Brain pericyte (primary cell): ENCODE data around the gene AMER2.
"Not testable (repeated sequence)": the region's sequence is repeated elsewhere in the genome, so short reads cannot be mapped to it uniquely, and the experiment has no call there.

Experiments
- DNase-seq: peaks from one replicate; pipeline ENCODE4 v3.0.0-alpha.2; 2012; ENCODE audit warnings: low read depth, low spot score

Gene AMER2

GRCh38 chr13:25180775-25181537, 8.9 kb upstream of the AMER2 start:
- no peak for DNase-seq

- DNase-seq = no peak
Measured at GRCh38 chr13:25179832-25180774, 8.0 kb upstream of the AMER2 start.

GRCh38 chr13:25179011-25179410, 6.9 kb upstream of the AMER2 start:
- no peak for DNase-seq

- DNase-seq = no peak
Measured at GRCh38 chr13:25178070-25178469, 6.0 kb upstream of the AMER2 start.

GRCh38 chr13:25177636-25178035, 5.5 kb upstream of the AMER2 start:
- no peak for DNase-seq

- no peak for DNase-seq
Measured at GRCh38 chr13:25177012-25177411, 4.9 kb upstream of the AMER2 start.

- DNase-seq = no peak
Measured at GRCh38 chr13:25175431-25175830, 3.3 kb upstream of the AMER2 start.

- no peak for DNase-seq
Measured at GRCh38 chr13:25175026-25175425, 2.9 kb upstream of the AMER2 start.

GRCh38 chr13:25174304-25174703, 2.2 kb upstream of the AMER2 start:
- no peak for DNase-seq

GRCh38 chr13:25172303-25172630, 179 bp upstream of the AMER2 start:
- no peak for DNase-seq

- DNase-seq = no peak
Measured at GRCh38 chr13:25171170-25171516, 945 bp downstream of the AMER2 start.

- DNase-seq = no peak
Measured at GRCh38 chr13:25170554-25171111, 1.5 kb downstream of the AMER2 start.

- DNase-seq = no peak
Measured at GRCh38 chr13:25169951-25170553, 2.0 kb downstream of the AMER2 start.

- DNase-seq = no peak
Measured at GRCh38 chr13:25169356-25169755, 2.7 kb downstream of the AMER2 start.

GRCh38 chr13:25168790-25169189, 3.3 kb downstream of the AMER2 start:
- no peak for DNase-seq

- DNase-seq = no peak
Measured at GRCh38 chr13:25167382-25168174, 4.5 kb downstream of the AMER2 start.

GRCh38 chr13:25166306-25166705, 5.8 kb downstream of the AMER2 start:
- DNase-seq = no peak

GRCh38 chr13:25165663-25166062, 6.4 kb downstream of the AMER2 start:
- no peak for DNase-seq

GRCh38 chr13:25165163-25165562, 6.9 kb downstream of the AMER2 start:
- DNase-seq = not testable (repeated sequence)

- no peak for DNase-seq
Measured at GRCh38 chr13:25157681-25158080, 14.4 kb downstream of the AMER2 start.

GRCh38 chr13:25153736-25154135, 18.4 kb downstream of the AMER2 start:
- DNase-seq = no peak
